IMR-90 (cell line): Measurements from ENCODE around the gene TMTC1. TPM values are rescaled to one million over a fixed set of nuclear protein-coding genes. Genes with fewer than 3 reads are reported as not detected.

ENCODE experiments used
- ATAC-seq: fragments of 200-7000 bp; cut with Tn5 transposase; 2 replicates; pipeline ENCODE4 v1.9.1; 2020; ENCODE audit warnings: low read depth, mild to moderate bottlenecking, moderate library complexity
- BruUV-seq: library from RNA; stranded (reverse); fragments of 400-500 nt; replicated peaks from 2 replicates; lab custom pipeline; 2021; lab: Mats Ljungman, UMichigan
- CTCF ChIA-PET: fragments of 300-600 bp; formaldehyde crosslinking; extraction: SDS; loops from one replicate; lab custom pipeline; 2021; ENCODE audit warnings: antibody characterized with exemption; lab: Yijun Ruan, JAX
- POLR2A ChIA-PET: fragments of 300-600 bp; sonication (Branson Sonifier 250); formaldehyde crosslinking; loops from one replicate; lab custom pipeline; 2022; ENCODE audit warnings: antibody characterized with exemption; ENCODE audit not compliant: unreplicated experiment; lab: Charles Lee
- DNase-seq: peaks from one replicate; pipeline ENCODE4 v3.0.0; 2013
- H2AFZ ChIP-seq: replicated peaks from 2 replicates; pipeline ENCODE3; 2013; ENCODE audit warnings: low read length, mild to moderate bottlenecking; ENCODE audit not compliant: poor library complexity
- H2AK5ac ChIP-seq: 2 replicates; pipeline ENCODE4 v1.6.1; 2013; ENCODE audit warnings: low read depth, low read length, inconsistent platforms
- H2AK9ac ChIP-seq: replicated peaks from 2 replicates; pipeline ENCODE3; 2013; ENCODE audit warnings: mild to moderate bottlenecking, low read depth, low read length, moderate library complexity; ENCODE audit not compliant: poor library complexity
- H2BK120ac ChIP-seq: 2 replicates; pipeline ENCODE4 v1.6.1; 2013; ENCODE audit warnings: low read depth, low read length, inconsistent platforms
- H2BK15ac ChIP-seq: 3 replicates; pipeline ENCODE4 v1.6.1; 2013; ENCODE audit warnings: low read depth, low read length, inconsistent platforms
- H2BK20ac ChIP-seq: 2 replicates; pipeline ENCODE4 v1.6.1; 2013; ENCODE audit warnings: low read depth, mild to moderate bottlenecking, inconsistent platforms, low read length, moderate library complexity
- H2BK5ac ChIP-seq: 2 replicates; pipeline ENCODE4 v1.6.1; 2013; ENCODE audit warnings: mild to moderate bottlenecking, low read depth, low read length, inconsistent platforms; ENCODE audit not compliant: poor library complexity, severe bottlenecking
- H3K14ac ChIP-seq: replicated peaks from 2 replicates; pipeline ENCODE4 v1.6.1; 2013; ENCODE audit warnings: low read depth, low read length, inconsistent platforms
- H3K18ac ChIP-seq: 2 replicates; pipeline ENCODE4 v1.6.1; 2013; ENCODE audit warnings: low read depth, low read length, control low read depth
- H3K23ac ChIP-seq: 2 replicates; pipeline ENCODE4 v1.6.1; 2013; ENCODE audit warnings: low read depth, low read length, inconsistent platforms
- H3K27ac ChIP-seq: 2 replicates; pipeline ENCODE4 v1.5.1; 2013; ENCODE audit warnings: mild to moderate bottlenecking, control low read depth, low read length; ENCODE audit not compliant: insufficient read depth
- H3K27me3 ChIP-seq: 2 replicates; pipeline ENCODE4 v1.6.1; 2013; ENCODE audit warnings: low read length; ENCODE audit not compliant: control insufficient read depth, insufficient read depth
- H3K36me3 ChIP-seq: 2 replicates; pipeline ENCODE4 v1.6.1; 2013; ENCODE audit warnings: low read length, mixed read lengths; ENCODE audit not compliant: control insufficient read depth, insufficient read depth
- H3K4ac ChIP-seq: 2 replicates; pipeline ENCODE4 v1.6.1; 2013; ENCODE audit warnings: low read depth, low read length, inconsistent platforms
- H3K4me1 ChIP-seq: 2 replicates; pipeline ENCODE4 v1.6.1; 2013; ENCODE audit warnings: low read length, mixed read lengths; ENCODE audit not compliant: control insufficient read depth, insufficient read depth
- H3K4me2 ChIP-seq: 2 replicates; pipeline ENCODE4 v1.6.1; 2013; ENCODE audit warnings: low read depth, mild to moderate bottlenecking, control low read depth, low read length, moderate library complexity
- H3K4me3 ChIP-seq: 2 replicates; pipeline ENCODE4 v1.5.1; 2013; ENCODE audit warnings: low read depth, mild to moderate bottlenecking, control low read depth, low read length, moderate library complexity; ENCODE audit not compliant: insufficient read depth
- H3K56ac ChIP-seq: 2 replicates; pipeline ENCODE4 v1.6.1; 2013; ENCODE audit warnings: low read length, inconsistent platforms; ENCODE audit not compliant: insufficient read depth; ENCODE audit errors: extremely low read depth
- H3K79me1 ChIP-seq, 2 experiments: 2 replicates each; pipeline ENCODE4 v1.6.1; 2013; ENCODE audit warnings: low read length in 2 of 2, inconsistent platforms in 1 of 2, low read depth in 1 of 2
- H3K9ac ChIP-seq: 2 replicates; pipeline ENCODE4 v1.6.1; 2013; ENCODE audit warnings: low read depth, low read length, control low read depth
- H3K9me1 ChIP-seq: 2 replicates; pipeline ENCODE4 v1.6.1; 2013; ENCODE audit warnings: low read length, inconsistent platforms; ENCODE audit not compliant: insufficient read depth
- H3K9me3 ChIP-seq: 2 replicates; pipeline ENCODE4 v1.6.1; 2013; ENCODE audit warnings: low read length; ENCODE audit not compliant: control insufficient read depth, insufficient read depth
- H4K20me1 ChIP-seq: 2 replicates; pipeline ENCODE4 v1.6.1; 2013; ENCODE audit warnings: low read length, inconsistent platforms; ENCODE audit not compliant: insufficient read depth
- H4K5ac ChIP-seq: 2 replicates; pipeline ENCODE4 v1.6.1; 2013; ENCODE audit warnings: mild to moderate bottlenecking, low read depth, low read length, control low read depth
- H4K8ac ChIP-seq, 2 experiments: 2 replicates each; pipeline ENCODE4 v1.6.1; 2013; ENCODE audit warnings: low read depth in 2 of 2, low read length in 2 of 2, control low read depth in 1 of 2, inconsistent platforms in 1 of 2
- H4K91ac ChIP-seq: 2 replicates; pipeline ENCODE4 v1.6.1; 2013; ENCODE audit warnings: low read depth, low read length, inconsistent platforms; ENCODE audit not compliant: insufficient read depth
- BHLHE40 ChIP-seq: fragments of 150-350 bp; IDR thresholded peaks from 2 replicates; pipeline ENCODE4 v1.6.1; 2016; ENCODE audit warnings: mild to moderate bottlenecking, low read depth, low read length
- ELK1 ChIP-seq: fragments of 150-350 bp; IDR thresholded peaks from 2 replicates; pipeline ENCODE4 v1.6.1; 2016; ENCODE audit warnings: low read depth, mild to moderate bottlenecking, low read length, moderate library complexity, borderline replicate concordance
- FOS ChIP-seq: fragments of 150-350 bp; IDR thresholded peaks from 2 replicates; pipeline ENCODE4 v1.6.1; 2016; ENCODE audit warnings: low read depth, low read length
- MAFK ChIP-seq: IDR thresholded peaks from 2 replicates; pipeline ENCODE4 v1.6.1; 2012; ENCODE audit warnings: low read depth, low read length, improper control_type of control experiment
- NFE2L2 ChIP-seq: fragments of 150-350 bp; IDR thresholded peaks from 2 replicates; pipeline ENCODE4 v1.6.1; 2016; ENCODE audit warnings: low read depth, mild to moderate bottlenecking, low read length
- RCOR1 ChIP-seq: IDR thresholded peaks from 2 replicates; pipeline ENCODE4 v1.6.1; 2012; ENCODE audit warnings: mild to moderate bottlenecking, low read length, improper control_type of control experiment; ENCODE audit not compliant: insufficient replicate concordance
- SMC3 ChIP-seq: fragments of 150-350 bp; IDR thresholded peaks from 2 replicates; pipeline ENCODE4 v1.6.1; 2016; ENCODE audit warnings: low read depth, mild to moderate bottlenecking, antibody characterized with exemption, low read length, moderate library complexity
- WGBS, 2 experiments: methylation state at CpG; one replicate each; pipeline versions ENCODE4 v1.1.5 to v1.1.7; 2013; ENCODE audit warnings: missing lambda C conversion rate in 2 of 2; ENCODE audit not compliant: insufficient read length in 1 of 2; ENCODE audit errors: extremely low coverage in 2 of 2; 5-methylcytosine and 5-hydroxymethylcytosine counted together
- dilution Hi-C: fragments of 300-500 bp; cut with HindIII; formaldehyde crosslinking; loops from one replicate; pipeline ENCODE4 v1.14.3; 2018; ENCODE audit warnings: low sequenced_read_pairs; ENCODE audit not compliant: unreplicated experiment
- in situ Hi-C: fragments of 300-500 bp; cut with MboI; formaldehyde crosslinking; loops from 3 replicates; pipeline ENCODE4 v1.14.3; 2019; ENCODE audit warnings: low sequenced_read_pairs, inconsistent platforms, mixed read lengths
- intact Hi-C: fragments of 100-400 bp; cut with micrococcal nuclease; formaldehyde crosslinking; loops from 2 replicates; pipeline ENCODE4 v1.10.0; 2022
- polyA plus RNA-seq, 3 experiments: library from polyadenylated mRNA; depleted of rRNA; stranded (reverse); fragments of >200 nt; gene quantifications; 2 replicates each; pipeline ENCODE4 v1.2.3, GENCODE V29; 2012; ENCODE audit warnings: low replicate concordance in 1 of 3
- total RNA-seq: library from RNA; depleted of rRNA; stranded (reverse); fragments of >200 nt; gene quantifications from 2 replicates; pipeline ENCODE4 v1.2.3, GENCODE V29; 2012

The TMTC1 gene
- total and polyA plus RNA-seq, 2 of the 4 experiments (the other 2 are of a cell fraction): 12.5 to 36.4 TPM

- no peaks in the 10 kb centered on the region for H3K27me3 ChIP-seq
- DNase-seq (no peak), ATAC-seq (no peak)
- no peaks in the 10 kb centered on the region for H3K9me3 ChIP-seq
- no peak overlapping the region for H3K4ac ChIP-seq
- no peak overlapping the region for H2BK15ac ChIP-seq
- no peak overlapping the region for H3K23ac ChIP-seq
- H3K9me1 ChIP-seq: peaks cover 7% of the 10 kb centered on the region; the same call in 1 of the 2 replicates
- no peak overlapping the region for H2AK5ac ChIP-seq
- no peaks in the 10 kb centered on the region for H3K4me1 ChIP-seq
- no peak overlapping the region for H2AK9ac ChIP-seq
- no peak overlapping the region for H2BK5ac ChIP-seq
- WGBS, 2 experiments: no CpG with 5 or more reads among the region's 1 CpG
- ChIA-PET POLR2A (no interaction called here), CTCF (no interaction called here)
- H2AFZ ChIP-seq: no peak overlapping the region
- no peak overlapping the region for H3K27ac ChIP-seq
- in situ Hi-C loops (loop anchor here (25.0 kb wide), 1 partner anchor 1303 kb away; no protein-coding TSS in a partner anchor), intact Hi-C loops (no loop called here), dilution Hi-C loops (no loop called here)
- H3K79me1 ChIP-seq: no peaks in the 10 kb centered on the region; a peak in 1 of 4 replicates
- no peaks in the 10 kb centered on the region for H4K20me1 ChIP-seq
- no peak overlapping the region for H4K8ac ChIP-seq
- no TSS peak for BruUV-seq
- no peak overlapping the region for H4K5ac ChIP-seq
- no peak overlapping the region for H3K9ac ChIP-seq
- H3K4me2 ChIP-seq: no peak overlapping the region
- no peak overlapping the region for H3K4me3 ChIP-seq
- H3K14ac ChIP-seq: no peak overlapping the region
- H3K36me3 ChIP-seq: peaks cover 17% of the 10 kb centered on the region
- H3K56ac ChIP-seq: no peak overlapping the region
- no peak for TF ChIP-seq ELK1
- no peak for TF ChIP-seq BHLHE40
- TF ChIP-seq SMC3: no peak
- no peak for TF ChIP-seq FOS
- no peak for TF ChIP-seq RCOR1
- TF ChIP-seq NFE2L2: no peak
- TF ChIP-seq MAFK: peak; percentile 33; the same call in 1 of the 2 replicates
- H2BK120ac ChIP-seq: no peak overlapping the region
- no peak overlapping the region for H4K91ac ChIP-seq
- no peak overlapping the region for H3K18ac ChIP-seq
- no peak overlapping the region for H2BK20ac ChIP-seq
Observed at GRCh38 chr12:29509503-29509902, 274.2 kb downstream of the TMTC1 start.
